DND-41 (cell line): ENCODE results near the gene CTTNBP2NL.

Source experiments
- ATAC-seq: fragments of 200-7000 bp; cut with Tn5 transposase; 3 replicates; pipeline ENCODE4 v1.9.1; 2021; ENCODE audit warnings: low read depth; ENCODE audit not compliant: insufficient read depth
- DNase-seq: peaks from one replicate; pipeline ENCODE4 v3.0.0-alpha.2; 2020
- H2AFZ ChIP-seq: 2 replicates; pipeline ENCODE4 v1.6.0; 2012; ENCODE audit warnings: low read depth, low read length
- H3K27ac ChIP-seq: 2 replicates; pipeline ENCODE4 v1.5.1; 2012; ENCODE audit warnings: low read length, inconsistent platforms
- H3K27me3 ChIP-seq: fragments of 200-600 bp; sonication (generic); 2 replicates; pipeline ENCODE4 v1.6.0; 2012; ENCODE audit warnings: low read length, mild to moderate bottlenecking, inconsistent platforms; ENCODE audit not compliant: insufficient read depth, poor library complexity
- H3K36me3 ChIP-seq: 2 replicates; pipeline ENCODE4 v1.5.1; 2012; ENCODE audit warnings: low read length, inconsistent platforms; ENCODE audit not compliant: insufficient read depth
- H3K4me1 ChIP-seq: 2 replicates; pipeline ENCODE4 v1.5.1; 2012; ENCODE audit warnings: mild to moderate bottlenecking, low read length; ENCODE audit not compliant: insufficient read depth
- H3K4me2 ChIP-seq: 2 replicates; pipeline ENCODE4 v1.6.0; 2012; ENCODE audit warnings: mild to moderate bottlenecking, moderate library complexity, low read length, inconsistent platforms; ENCODE audit not compliant: insufficient read depth
- H3K4me3 ChIP-seq, 2 experiments: fragments of 200-600 bp in 1 of 2; shearing (Covaris generic) in 1 of 2; 2 replicates each; pipeline ENCODE4 v1.5.1; 2012 to 2016; ENCODE audit warnings: inconsistent platforms in 2 of 2, low read length in 2 of 2, mild to moderate bottlenecking in 2 of 2, low read depth in 1 of 2, moderate library complexity in 1 of 2
- H3K79me2 ChIP-seq: 2 replicates; pipeline ENCODE4 v1.6.0; 2012; ENCODE audit warnings: low read length, inconsistent platforms; ENCODE audit not compliant: insufficient read depth
- H3K9ac ChIP-seq: 2 replicates; pipeline ENCODE4 v1.6.0; 2012; ENCODE audit warnings: low read depth, mild to moderate bottlenecking, inconsistent platforms, low read length, moderate library complexity
- H3K9me3 ChIP-seq: 2 replicates; pipeline ENCODE4 v1.5.1; 2012; ENCODE audit warnings: low read length, moderate library complexity, mild to moderate bottlenecking, inconsistent platforms; ENCODE audit not compliant: insufficient read depth, severe bottlenecking
- H4K20me1 ChIP-seq: 2 replicates; pipeline ENCODE4 v1.6.0; 2012; ENCODE audit warnings: low read length; ENCODE audit not compliant: insufficient read depth
- EZH2 ChIP-seq: IDR thresholded peaks from 3 replicates; pipeline ENCODE4 v1.6.1; 2012; ENCODE audit warnings: borderline replicate concordance, low read depth, mild to moderate bottlenecking, moderate library complexity, low read length, inconsistent platforms; ENCODE audit not compliant: severe bottlenecking
- TF ChIP-seq, protein P1 (sequence below): IDR thresholded peaks from 2 replicates; pipeline ENCODE4 v1.5.1; 2012; ENCODE audit warnings: borderline replicate concordance, low read length, moderate library complexity, mild to moderate bottlenecking; ENCODE audit not compliant: poor library complexity, severe bottlenecking; ENCODE audit errors: extremely low read depth

The CTTNBP2NL gene

DNA sequence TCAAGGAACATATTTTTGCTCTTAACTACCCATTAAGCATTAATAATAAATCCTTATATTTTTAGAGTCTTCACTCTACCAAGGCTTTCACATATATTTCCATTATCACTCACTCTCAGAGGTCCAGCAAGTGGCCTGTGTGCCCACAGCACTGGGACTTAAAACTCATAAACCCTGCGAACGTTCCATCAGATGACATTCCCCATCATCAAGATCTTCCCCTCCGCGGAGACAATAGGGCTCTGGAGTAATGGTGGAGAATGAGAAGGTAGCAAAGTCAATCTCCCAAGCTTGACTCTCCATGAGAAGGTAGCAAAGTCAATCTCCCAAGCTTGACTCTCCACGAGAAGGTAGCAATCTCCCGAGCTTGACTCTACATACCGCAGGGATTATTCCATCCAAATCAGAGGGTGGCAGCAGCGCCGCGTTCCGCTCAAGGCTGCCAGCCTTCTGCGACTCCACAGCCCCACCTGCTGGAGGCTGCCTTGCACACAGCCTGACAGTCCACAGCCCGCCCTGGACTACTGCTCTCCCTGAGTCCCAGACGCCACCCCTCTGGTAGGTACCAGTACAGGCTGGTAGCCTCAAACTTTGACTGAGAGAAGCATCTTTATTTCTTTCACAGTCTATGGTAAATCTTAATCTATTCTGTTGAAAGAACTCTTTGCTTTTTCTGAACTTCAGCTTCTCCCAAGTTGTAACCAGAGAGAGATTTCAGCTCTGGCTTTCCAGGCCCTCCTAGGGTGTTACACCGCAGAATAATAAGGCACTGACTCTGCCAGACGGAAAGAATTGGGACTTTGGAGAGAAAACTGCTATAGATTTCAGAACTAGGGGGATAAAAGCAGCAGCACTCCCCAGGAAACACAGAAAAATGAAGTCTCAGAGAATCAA is 26.4 kb upstream of the CTTNBP2NL start:
- DNase-seq (peak; percentile 82), ATAC-seq (peak; percentile 100)
- Histone ChIP-seq H2AFZ (no peak overlapping the region), H4K20me1 (no peaks in the 10 kb centered on the region), H3K9me3 (no peaks in the 10 kb centered on the region), H3K4me3 (no peak overlapping the region), H3K36me3 (no peaks in the 10 kb centered on the region), H3K79me2 (no peaks in the 10 kb centered on the region), H3K9ac (no peak overlapping the region), H3K27ac (no peak overlapping the region), H3K27me3 (peaks cover 11% of the 10 kb centered on the region), H3K4me1 (peaks cover 3% of the 10 kb centered on the region; the same call in 1 of the 2 replicates), H3K4me2 (no peak overlapping the region)
- no peak for TF ChIP-seq EZH2
- TF ChIP-seq, protein P1, sequence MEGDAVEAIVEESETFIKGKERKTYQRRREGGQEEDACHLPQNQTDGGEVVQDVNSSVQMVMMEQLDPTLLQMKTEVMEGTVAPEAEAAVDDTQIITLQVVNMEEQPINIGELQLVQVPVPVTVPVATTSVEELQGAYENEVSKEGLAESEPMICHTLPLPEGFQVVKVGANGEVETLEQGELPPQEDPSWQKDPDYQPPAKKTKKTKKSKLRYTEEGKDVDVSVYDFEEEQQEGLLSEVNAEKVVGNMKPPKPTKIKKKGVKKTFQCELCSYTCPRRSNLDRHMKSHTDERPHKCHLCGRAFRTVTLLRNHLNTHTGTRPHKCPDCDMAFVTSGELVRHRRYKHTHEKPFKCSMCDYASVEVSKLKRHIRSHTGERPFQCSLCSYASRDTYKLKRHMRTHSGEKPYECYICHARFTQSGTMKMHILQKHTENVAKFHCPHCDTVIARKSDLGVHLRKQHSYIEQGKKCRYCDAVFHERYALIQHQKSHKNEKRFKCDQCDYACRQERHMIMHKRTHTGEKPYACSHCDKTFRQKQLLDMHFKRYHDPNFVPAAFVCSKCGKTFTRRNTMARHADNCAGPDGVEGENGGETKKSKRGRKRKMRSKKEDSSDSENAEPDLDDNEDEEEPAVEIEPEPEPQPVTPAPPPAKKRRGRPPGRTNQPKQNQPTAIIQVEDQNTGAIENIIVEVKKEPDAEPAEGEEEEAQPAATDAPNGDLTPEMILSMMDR = peak; percentile 99

DNA sequence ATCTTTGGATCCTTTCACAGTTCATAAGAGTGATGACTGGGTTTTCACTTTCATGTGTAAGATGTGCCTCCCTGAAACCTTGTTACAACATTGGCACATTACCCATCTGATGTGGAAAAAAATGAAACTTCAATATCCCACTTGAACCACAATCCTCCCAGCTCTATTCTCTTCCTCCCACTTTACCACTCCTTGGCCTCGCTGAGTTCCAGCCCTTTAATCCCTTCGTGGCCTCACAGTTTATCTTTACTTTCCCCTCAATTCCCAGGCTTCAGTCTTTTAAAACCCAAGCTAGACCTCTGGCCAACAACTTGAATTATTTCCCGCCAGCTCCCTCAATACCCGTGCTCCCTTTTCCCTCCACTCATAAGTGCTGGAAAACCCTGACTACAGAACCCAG is 25.0 kb upstream of the CTTNBP2NL start:
- no peaks in the 10 kb centered on the region for H3K9me3 ChIP-seq
- no peak overlapping the region for H3K9ac ChIP-seq
- no peak overlapping the region for H3K4me2 ChIP-seq
- H3K4me1 ChIP-seq = peaks cover 3% of the 10 kb centered on the region; the same call in 1 of the 2 replicates
- no peak for TF ChIP-seq EZH2
- TF ChIP-seq, protein P1 = no peak
- no peak overlapping the region for H3K4me3 ChIP-seq
- DNase-seq (no peak), ATAC-seq (no peak)
- peaks cover 11% of the 10 kb centered on the region for H3K27me3 ChIP-seq
- H3K79me2 ChIP-seq = no peaks in the 10 kb centered on the region
- H2AFZ ChIP-seq = no peak overlapping the region
- no peaks in the 10 kb centered on the region for H3K36me3 ChIP-seq
- no peaks in the 10 kb centered on the region for H4K20me1 ChIP-seq
- no peak overlapping the region for H3K27ac ChIP-seq

DNA sequence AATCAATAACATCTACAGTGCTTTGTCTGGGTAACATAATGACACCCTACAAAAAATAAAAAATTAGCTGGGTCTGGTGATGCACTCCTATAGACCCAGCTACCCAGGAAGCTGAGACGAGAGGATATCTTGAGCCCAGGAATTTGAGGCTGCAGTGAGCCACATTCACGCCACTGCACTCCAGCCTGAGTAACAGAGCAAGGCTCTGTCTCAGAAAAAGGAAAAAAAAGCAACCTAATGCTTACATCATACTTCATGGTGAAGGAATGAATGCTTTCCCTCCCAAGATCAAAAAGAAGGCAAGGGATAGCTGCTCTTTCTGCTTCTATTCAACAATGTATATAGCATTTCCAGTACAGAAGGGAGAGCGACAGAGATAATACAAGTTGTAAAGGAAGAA is 24.2 kb upstream of the CTTNBP2NL start:
- no peak overlapping the region for H3K4me3 ChIP-seq
- no peak for TF ChIP-seq EZH2
- TF ChIP-seq, protein P1 = no peak
- H4K20me1 ChIP-seq = no peaks in the 10 kb centered on the region; the same call in 1 of the 2 replicates
- H2AFZ ChIP-seq = no peak overlapping the region
- no peak overlapping the region for H3K9ac ChIP-seq
- no peaks in the 10 kb centered on the region for H3K36me3 ChIP-seq
- no peaks in the 10 kb centered on the region for H3K79me2 ChIP-seq
- H3K9me3 ChIP-seq = no peaks in the 10 kb centered on the region
- H3K27me3 ChIP-seq = peaks cover 14% of the 10 kb centered on the region
- H3K4me2 ChIP-seq = no peak overlapping the region
- ATAC-seq (no peak), DNase-seq (no peak)
- peaks cover 3% of the 10 kb centered on the region; the same call in 1 of the 2 replicates for H3K4me1 ChIP-seq
- no peak overlapping the region for H3K27ac ChIP-seq
